Stimulated activated memory B cell treated with anti-CD40 and anti-IgM and Interleukin-4, amounts not matched to agents 10 μg/mL and 1 μg/mL and 100 μg/mL, for 72 hours (primary cell): ENCODE measurements around the gene EFCC1.

Experiments
- ATAC-seq: fragments of 150-1000 bp; cut with Tn5 transposase; 2 replicates; pipeline ENCODE4 v1.10.0; 2021
- H3K27ac Mint-ChIP-seq: one replicate; pipeline ENCODE4 v1.8.0; 2022; ENCODE audit warnings: mild to moderate bottlenecking, mixed read lengths
- H3K27me3 Mint-ChIP-seq: one replicate; pipeline ENCODE4 v1.8.0; 2022; ENCODE audit warnings: mixed read lengths
- H3K36me3 Mint-ChIP-seq: one replicate; pipeline ENCODE4 v1.8.0; 2022; ENCODE audit warnings: mixed read lengths
- H3K4me1 Mint-ChIP-seq: one replicate; pipeline ENCODE4 v1.8.0; 2022; ENCODE audit warnings: mixed read lengths
- H3K4me3 Mint-ChIP-seq: one replicate; pipeline ENCODE4 v1.8.0; 2022; ENCODE audit warnings: mild to moderate bottlenecking, moderate library complexity, mixed read lengths
- H3K9me3 Mint-ChIP-seq: one replicate; pipeline ENCODE4 v1.8.0; 2022; ENCODE audit warnings: mixed read lengths

EFCC1 gene

GRCh38 chr3:129002573-129003569 lies 1.8 kb downstream of the EFCC1 start:
- H3K27ac Mint-ChIP-seq: no peak overlapping the region

GRCh38 chr3:129003578-129004112 lies 2.5 kb downstream of the EFCC1 start:
- H3K4me1 Mint-ChIP-seq: peaks cover 24% of the 10 kb centered on the region
- H3K9me3 Mint-ChIP-seq: no peaks in the 10 kb centered on the region
- no peak overlapping the region for H3K4me3 Mint-ChIP-seq
- H3K27ac Mint-ChIP-seq: no peak overlapping the region
- no peaks in the 10 kb centered on the region for H3K36me3 Mint-ChIP-seq
- ATAC-seq: peak; percentile 72
- peaks cover 55% of the 10 kb centered on the region for H3K27me3 Mint-ChIP-seq

More at GRCh38 chr3:129002573-129003569, 1.8 kb downstream of the EFCC1 start:
- Mint-ChIP-seq H3K9me3 (no peaks in the 10 kb centered on the region), H3K4me1 (peaks cover 24% of the 10 kb centered on the region), H3K4me3 (peak overlapping the region; percentile 40), H3K27me3 (peaks cover 58% of the 10 kb centered on the region), H3K36me3 (no peaks in the 10 kb centered on the region)
- ATAC-seq: no peak

GRCh38 chr3:129004639-129005295 lies 3.7 kb downstream of the EFCC1 start:
- Mint-ChIP-seq H3K9me3 (no peaks in the 10 kb centered on the region), H3K27ac (no peak overlapping the region), H3K4me1 (peaks cover 24% of the 10 kb centered on the region), H3K4me3 (no peak overlapping the region), H3K27me3 (peaks cover 55% of the 10 kb centered on the region), H3K36me3 (no peaks in the 10 kb centered on the region)
- no peak for ATAC-seq

GRCh38 chr3:129005526-129006303 lies 4.6 kb downstream of the EFCC1 start:
- H3K27me3 Mint-ChIP-seq: peaks cover 45% of the 10 kb centered on the region
- no peak overlapping the region for H3K4me3 Mint-ChIP-seq
- no peaks in the 10 kb centered on the region for H3K36me3 Mint-ChIP-seq
- peaks cover 24% of the 10 kb centered on the region for H3K4me1 Mint-ChIP-seq
- no peak overlapping the region for H3K27ac Mint-ChIP-seq
- ATAC-seq: no peak
- H3K9me3 Mint-ChIP-seq: no peaks in the 10 kb centered on the region

- H3K27ac Mint-ChIP-seq: no peak overlapping the region
- H3K27me3 Mint-ChIP-seq: peaks cover 38% of the 10 kb centered on the region
- H3K36me3 Mint-ChIP-seq: no peaks in the 10 kb centered on the region
- H3K4me1 Mint-ChIP-seq: peaks cover 24% of the 10 kb centered on the region
- no peak overlapping the region for H3K4me3 Mint-ChIP-seq
- no peaks in the 10 kb centered on the region for H3K9me3 Mint-ChIP-seq
- ATAC-seq: no peak
These were observed 5.8 kb downstream of the EFCC1 start for GRCh38 chr3:129006864-129007263.

GRCh38 chr3:129007792-129008191 lies 6.7 kb downstream of the EFCC1 start:
- Mint-ChIP-seq H3K36me3 (no peaks in the 10 kb centered on the region), H3K27ac (no peak overlapping the region), H3K4me1 (peaks cover 16% of the 10 kb centered on the region), H3K4me3 (no peak overlapping the region), H3K27me3 (peaks cover 29% of the 10 kb centered on the region), H3K9me3 (no peaks in the 10 kb centered on the region)
- no peak for ATAC-seq

GRCh38 chr3:129009266-129009665 lies 8.2 kb downstream of the EFCC1 start:
- peaks cover 14% of the 10 kb centered on the region for H3K27me3 Mint-ChIP-seq
- no peaks in the 10 kb centered on the region for H3K9me3 Mint-ChIP-seq
- no peak for ATAC-seq
- no peak overlapping the region for H3K27ac Mint-ChIP-seq
- H3K36me3 Mint-ChIP-seq: no peaks in the 10 kb centered on the region
- no peak overlapping the region for H3K4me3 Mint-ChIP-seq
- H3K4me1 Mint-ChIP-seq: peaks cover 8% of the 10 kb centered on the region

GRCh38 chr3:129010310-129010956 lies 9.3 kb downstream of the EFCC1 start:
- Mint-ChIP-seq H3K4me1 (peaks cover 8% of the 10 kb centered on the region), H3K27ac (no peak overlapping the region), H3K9me3 (no peaks in the 10 kb centered on the region), H3K36me3 (no peaks in the 10 kb centered on the region), H3K4me3 (no peak overlapping the region), H3K27me3 (peaks cover 2% of the 10 kb centered on the region)
- ATAC-seq: no peak

GRCh38 chr3:129013491-129013891 lies 12.4 kb downstream of the EFCC1 start:
- H3K4me1 Mint-ChIP-seq: peaks cover 33% of the 10 kb centered on the region
- no peaks in the 10 kb centered on the region for H3K27me3 Mint-ChIP-seq
- H3K36me3 Mint-ChIP-seq: no peaks in the 10 kb centered on the region
- no peaks in the 10 kb centered on the region for H3K9me3 Mint-ChIP-seq
- no peak overlapping the region for H3K4me3 Mint-ChIP-seq
- no peak overlapping the region for H3K27ac Mint-ChIP-seq
- ATAC-seq: no peak

- H3K27ac Mint-ChIP-seq: no peak overlapping the region
- no peak for ATAC-seq
These were observed 13.0 kb downstream of the EFCC1 start for GRCh38 chr3:129014148-129014547.

GRCh38 chr3:129014793-129015345 lies 13.8 kb downstream of the EFCC1 start:
- ATAC-seq: no peak
- Mint-ChIP-seq H3K27ac (peak overlapping the region; percentile 69), H3K9me3 (no peaks in the 10 kb centered on the region), H3K4me3 (no peak overlapping the region), H3K27me3 (no peaks in the 10 kb centered on the region), H3K4me1 (peaks cover 40% of the 10 kb centered on the region), H3K36me3 (no peaks in the 10 kb centered on the region)

More at GRCh38 chr3:129014148-129014547, 13.0 kb downstream of the EFCC1 start:
- no peaks in the 10 kb centered on the region for H3K27me3 Mint-ChIP-seq
- H3K9me3 Mint-ChIP-seq: no peaks in the 10 kb centered on the region
- no peak overlapping the region for H3K4me3 Mint-ChIP-seq
- H3K4me1 Mint-ChIP-seq: peaks cover 39% of the 10 kb centered on the region
- H3K36me3 Mint-ChIP-seq: no peaks in the 10 kb centered on the region

- no peaks in the 10 kb centered on the region for H3K27me3 Mint-ChIP-seq
- H3K9me3 Mint-ChIP-seq: no peaks in the 10 kb centered on the region
- H3K4me1 Mint-ChIP-seq: peaks cover 40% of the 10 kb centered on the region
- H3K27ac Mint-ChIP-seq: peak overlapping the region; percentile 69
- H3K36me3 Mint-ChIP-seq: no peaks in the 10 kb centered on the region
- ATAC-seq: no peak
- H3K4me3 Mint-ChIP-seq: peak overlapping the region; percentile 7
These were observed 14.4 kb downstream of the EFCC1 start for GRCh38 chr3:129015388-129016105.

GRCh38 chr3:129016356-129016719 lies 15.2 kb downstream of the EFCC1 start:
- H3K27me3 Mint-ChIP-seq: no peaks in the 10 kb centered on the region
- peak overlapping the region; percentile 69 for H3K27ac Mint-ChIP-seq
- H3K4me1 Mint-ChIP-seq: peaks cover 40% of the 10 kb centered on the region
- H3K9me3 Mint-ChIP-seq: no peaks in the 10 kb centered on the region
- no peaks in the 10 kb centered on the region for H3K36me3 Mint-ChIP-seq
- H3K4me3 Mint-ChIP-seq: no peak overlapping the region
- ATAC-seq: peak; percentile 88
